Fibroblast of villous mesenchyme (primary cell): Measurements from ENCODE around the gene RAB6C. TPM values are rescaled to one million over a fixed set of nuclear protein-coding genes. Genes with fewer than 3 reads are reported as not detected.
"Not testable (repeated sequence)": the region's sequence is repeated elsewhere in the genome, so short reads cannot be mapped to it uniquely, and the experiment has no call there.

Source experiments
- DNase-seq: peaks from one replicate; pipeline ENCODE4 v3.0.0-alpha.2; 2010; ENCODE audit warnings: low read depth
- H3K4me3 ChIP-seq: 2 replicates; pipeline ENCODE4 v1.5.1; 2011; ENCODE audit warnings: low read depth, mild to moderate bottlenecking, low read length
- total RNA-seq: library from RNA; depleted of rRNA; stranded (reverse); fragments of >200 nt; gene quantifications from 2 replicates; pipeline ENCODE4 v1.2.3, GENCODE V29; 2012
- TF ChIP-seq, protein P1 (sequence below): IDR thresholded peaks from 2 replicates; pipeline ENCODE4 v1.5.1; 2012; ENCODE audit warnings: low read depth, mild to moderate bottlenecking, low read length; ENCODE audit not compliant: insufficient read depth

The RAB6C gene
- total RNA-seq, 1 donor: not detected

DNA sequence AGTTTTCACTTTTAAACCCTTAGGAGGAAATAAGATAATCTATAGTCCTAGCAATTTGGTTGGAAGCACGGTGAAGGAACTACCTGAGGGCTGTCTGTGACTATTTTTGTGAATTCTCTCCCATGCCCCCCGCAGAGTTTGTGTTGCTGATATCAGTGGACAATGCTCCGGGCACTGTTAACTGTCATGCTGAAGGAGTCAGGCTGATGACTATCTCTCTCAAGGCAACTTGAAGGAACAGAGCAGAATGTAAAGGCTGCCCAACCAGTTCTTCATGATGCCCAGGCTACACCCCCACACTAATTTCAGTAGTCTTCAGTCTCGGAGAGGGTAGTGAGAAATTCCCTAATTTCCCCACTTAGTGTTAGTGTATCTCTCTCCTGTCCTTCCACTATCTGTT is 21.6 kb upstream of the RAB6C start:
- DNase-seq: no peak
- TF ChIP-seq, protein P1, sequence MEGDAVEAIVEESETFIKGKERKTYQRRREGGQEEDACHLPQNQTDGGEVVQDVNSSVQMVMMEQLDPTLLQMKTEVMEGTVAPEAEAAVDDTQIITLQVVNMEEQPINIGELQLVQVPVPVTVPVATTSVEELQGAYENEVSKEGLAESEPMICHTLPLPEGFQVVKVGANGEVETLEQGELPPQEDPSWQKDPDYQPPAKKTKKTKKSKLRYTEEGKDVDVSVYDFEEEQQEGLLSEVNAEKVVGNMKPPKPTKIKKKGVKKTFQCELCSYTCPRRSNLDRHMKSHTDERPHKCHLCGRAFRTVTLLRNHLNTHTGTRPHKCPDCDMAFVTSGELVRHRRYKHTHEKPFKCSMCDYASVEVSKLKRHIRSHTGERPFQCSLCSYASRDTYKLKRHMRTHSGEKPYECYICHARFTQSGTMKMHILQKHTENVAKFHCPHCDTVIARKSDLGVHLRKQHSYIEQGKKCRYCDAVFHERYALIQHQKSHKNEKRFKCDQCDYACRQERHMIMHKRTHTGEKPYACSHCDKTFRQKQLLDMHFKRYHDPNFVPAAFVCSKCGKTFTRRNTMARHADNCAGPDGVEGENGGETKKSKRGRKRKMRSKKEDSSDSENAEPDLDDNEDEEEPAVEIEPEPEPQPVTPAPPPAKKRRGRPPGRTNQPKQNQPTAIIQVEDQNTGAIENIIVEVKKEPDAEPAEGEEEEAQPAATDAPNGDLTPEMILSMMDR: no peak
- no peak overlapping the region for H3K4me3 ChIP-seq

- not testable (repeated sequence) for DNase-seq, H3K4me3 ChIP-seq
Observed at GRCh38 chr2:129958736-129959135, 20.7 kb upstream of the RAB6C start.

- DNase-seq, H3K4me3 ChIP-seq: not testable (repeated sequence)
Observed at GRCh38 chr2:129968605-129969004, 10.9 kb upstream of the RAB6C start.

GRCh38 chr2:129975016-129975774 is 4.3 kb upstream of the RAB6C start:
- H3K4me3 ChIP-seq: no peak overlapping the region
- no peak for DNase-seq
- TF ChIP-seq, protein P1: no peak

- DNase-seq, H3K4me3 ChIP-seq: not testable (repeated sequence)
Observed at GRCh38 chr2:129976969-129977368, 2.5 kb upstream of the RAB6C start.

GRCh38 chr2:129977986-129978385 is 1.5 kb upstream of the RAB6C start:
- H3K4me3 ChIP-seq: no peak overlapping the region
- DNase-seq: no peak
- TF ChIP-seq, protein P1: no peak

DNA sequence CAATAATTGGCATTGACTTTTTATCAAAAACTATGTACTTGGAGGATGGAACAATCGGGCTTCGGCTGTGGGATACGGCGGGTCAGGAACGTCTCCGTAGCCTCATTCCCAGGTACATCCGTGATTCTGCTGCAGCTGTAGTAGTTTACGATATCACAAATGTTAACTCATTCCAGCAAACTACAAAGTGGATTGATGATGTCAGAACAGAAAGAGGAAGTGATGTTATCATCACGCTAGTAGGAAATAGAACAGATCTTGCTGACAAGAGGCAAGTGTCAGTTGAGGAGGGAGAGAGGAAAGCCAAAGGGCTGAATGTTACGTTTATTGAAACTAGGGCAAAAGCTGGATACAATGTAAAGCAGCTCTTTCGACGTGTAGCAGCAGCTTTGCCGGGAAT is 780 bp downstream of the RAB6C start:
- not testable (repeated sequence) for DNase-seq, H3K4me3 ChIP-seq

- H3K4me3 ChIP-seq, DNase-seq: not testable (repeated sequence)
Observed at GRCh38 chr2:129981689-129982088, 2.2 kb downstream of the RAB6C start.

DNA sequence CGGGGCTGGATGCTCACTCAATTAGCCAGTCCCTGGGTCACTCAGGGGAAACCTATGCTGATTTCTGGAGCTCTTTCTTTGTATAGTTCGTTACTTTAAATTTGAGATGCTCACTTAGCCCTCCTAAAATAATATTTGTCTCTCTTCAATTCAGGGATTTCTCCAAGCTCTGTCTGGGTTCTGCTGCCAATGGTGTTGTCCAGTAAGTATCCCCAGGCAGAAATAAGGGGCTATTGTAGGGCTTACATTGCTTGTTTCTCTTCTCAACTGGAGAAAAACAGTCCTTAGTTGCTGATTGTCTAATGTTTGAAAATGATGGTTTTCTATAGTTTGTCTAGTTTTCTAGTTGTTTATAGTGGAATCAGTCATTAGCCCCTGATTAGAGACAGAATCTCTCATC is 5.0 kb downstream of the RAB6C start:
- no peak for DNase-seq
- no peak overlapping the region for H3K4me3 ChIP-seq
- TF ChIP-seq, protein P1: no peak

DNA sequence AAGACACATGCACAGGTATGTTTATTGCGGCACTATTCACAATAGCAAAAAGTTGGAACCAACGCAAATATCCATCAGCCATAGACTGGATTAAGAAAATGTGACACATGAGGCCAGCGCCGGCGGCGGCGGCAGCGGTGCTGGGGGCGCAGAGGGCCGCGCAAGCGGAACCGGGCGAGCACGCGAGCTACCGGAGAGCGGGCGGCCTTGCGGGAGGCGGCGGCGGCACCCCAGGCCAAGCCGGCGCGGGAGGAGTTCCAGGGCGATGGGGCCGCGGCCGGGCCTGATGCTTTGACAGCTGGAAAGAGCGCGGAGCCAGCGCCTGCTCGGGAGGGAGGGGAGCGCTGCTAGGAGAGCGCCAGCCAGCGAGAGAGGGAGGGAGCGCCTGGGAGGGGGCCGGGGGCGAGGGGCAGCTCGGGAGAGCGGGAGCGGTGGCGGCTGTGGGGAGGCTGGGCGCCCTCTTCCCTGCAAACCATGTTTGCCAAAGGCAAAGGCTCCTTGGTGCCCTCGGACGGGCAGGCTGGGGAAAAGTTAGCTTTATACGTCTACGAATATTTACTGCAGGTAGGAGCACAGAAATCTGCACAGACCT is 13.0 kb downstream of the RAB6C start:
- DNase-seq, H3K4me3 ChIP-seq: not testable (repeated sequence)

GRCh38 chr2:129993151-129993550 is 13.7 kb downstream of the RAB6C start:
- not testable (repeated sequence) for DNase-seq, H3K4me3 ChIP-seq

- DNase-seq: not testable (repeated sequence)
Observed at GRCh38 chr2:129996657-129997237, 17.3 kb downstream of the RAB6C start.

GRCh38 chr2:129998771-129999170 is 19.3 kb downstream of the RAB6C start:
- not testable (repeated sequence) for H3K4me3 ChIP-seq, DNase-seq

More at GRCh38 chr2:129996657-129997237, 17.3 kb downstream of the RAB6C start:
- H3K4me3 ChIP-seq: not testable (repeated sequence)

GRCh38 chr2:130005862-130006261 is 26.4 kb downstream of the RAB6C start:
- not testable (repeated sequence) for DNase-seq

More at GRCh38 chr2:130005862-130006261, 26.4 kb downstream of the RAB6C start:
- not testable (repeated sequence) for H3K4me3 ChIP-seq
